Neural cell (in vitro differentiated cells): Measurements from ENCODE around the gene TMEFF2. TPM values are rescaled to one million over a fixed set of nuclear protein-coding genes. Genes with fewer than 3 reads are reported as not detected.

Source experiments
- H2AFZ ChIP-seq: fragments of 200-600, 300-800 bp; sonication (generic), shearing (Covaris generic); 2 replicates; pipeline ENCODE4 v1.6.0; 2014; ENCODE audit warnings: low read depth, mild to moderate bottlenecking, antibody characterized with exemption, low read length, moderate library complexity
- H3F3A ChIP-seq: fragments of 200-600 bp; shearing (Covaris generic); 2 replicates; pipeline ENCODE4 v1.6.1; 2016; ENCODE audit warnings: mild to moderate bottlenecking, moderate library complexity, mixed read lengths, antibody characterized with exemption, low read length; ENCODE audit not compliant: insufficient read depth, poor library complexity, severe bottlenecking
- H3K27ac ChIP-seq: fragments of 200-600, 300-800 bp; sonication (generic), shearing (Covaris generic); 2 replicates; pipeline ENCODE4 v1.5.1; 2014; ENCODE audit warnings: mild to moderate bottlenecking, low read length, moderate library complexity
- H3K27me3 ChIP-seq: fragments of 300-800, 200-600 bp; sonication (generic), shearing (Covaris generic); 2 replicates; pipeline ENCODE4 v1.6.0; 2014; ENCODE audit warnings: mild to moderate bottlenecking, low read depth, low read length, moderate library complexity; ENCODE audit not compliant: insufficient read depth
- H3K36me3 ChIP-seq: fragments of 300-800, 200-600 bp; sonication (generic), shearing (Covaris generic); 2 replicates; pipeline ENCODE4 v1.5.1; 2014; ENCODE audit warnings: mild to moderate bottlenecking, antibody characterized with exemption, low read length, moderate library complexity; ENCODE audit not compliant: insufficient read depth
- H3K4me2 ChIP-seq: fragments of 300-800, 200-600 bp; sonication (generic), shearing (Covaris generic); 2 replicates; pipeline ENCODE4 v1.6.0; 2014; ENCODE audit warnings: mild to moderate bottlenecking, low read length
- H3K4me3 ChIP-seq: fragments of 300-800, 200-600 bp; sonication (generic), shearing (Covaris generic); 2 replicates; pipeline ENCODE4 v1.5.1; 2014; ENCODE audit warnings: mild to moderate bottlenecking, low read length, moderate library complexity
- H3K79me2 ChIP-seq: fragments of 200-600 bp; shearing (Covaris generic); replicated peaks from 2 replicates; pipeline ENCODE4 v1.6.0; 2014; ENCODE audit warnings: mild to moderate bottlenecking, low read length, moderate library complexity; ENCODE audit not compliant: insufficient read depth
- H3K9ac ChIP-seq: fragments of 300-800, 200-600 bp; sonication (generic), shearing (Covaris generic); 2 replicates; pipeline ENCODE4 v1.6.1; 2016; ENCODE audit warnings: mild to moderate bottlenecking, low read length, mixed read lengths
- H3K9me2 ChIP-seq: fragments of 200-600 bp; shearing (Covaris generic); 2 replicates; pipeline ENCODE4 v1.6.1; 2016; ENCODE audit warnings: mild to moderate bottlenecking, low read length, mixed read lengths; ENCODE audit not compliant: insufficient read depth
- H3K9me3 ChIP-seq: fragments of 200-600, 300-800 bp; sonication (generic), shearing (Covaris generic); 2 replicates; pipeline ENCODE4 v1.6.1; 2016; ENCODE audit warnings: mild to moderate bottlenecking, mixed run types, low read length, moderate library complexity, mixed read lengths
- H4K20me1 ChIP-seq: fragments of 200-600 bp; shearing (Covaris generic); 2 replicates; pipeline ENCODE4 v1.6.1; 2016; ENCODE audit warnings: mild to moderate bottlenecking, mixed run types; ENCODE audit not compliant: insufficient read depth
- EP300 ChIP-seq: fragments of 450-650 bp; conservative IDR thresholded peaks from 2 replicates; pipeline ENCODE4 v1.6.1; 2014; ENCODE audit warnings: antibody characterized with exemption, mild to moderate bottlenecking, moderate library complexity; ENCODE audit not compliant: poor library complexity, severe bottlenecking
- EZH2 ChIP-seq: fragments of 200-600, 300-800 bp; shearing (Covaris generic), sonication (generic); IDR thresholded peaks from 2 replicates; pipeline ENCODE4 v1.6.1; 2014; ENCODE audit warnings: antibody characterized with exemption, low read length, borderline replicate concordance, mild to moderate bottlenecking; ENCODE audit not compliant: insufficient read depth, poor library complexity, severe bottlenecking
- MXI1 ChIP-seq: fragments of 450-650 bp; conservative IDR thresholded peaks from 2 replicates; pipeline ENCODE4 v1.6.1; 2014; ENCODE audit warnings: antibody characterized with exemption, mild to moderate bottlenecking; ENCODE audit not compliant: poor library complexity, severe bottlenecking
- POLR2AphosphoS5 ChIP-seq: IDR thresholded peaks from 2 replicates; pipeline ENCODE4 v1.6.1; 2012
- RAD21 ChIP-seq: fragments of 450-650 bp; conservative IDR thresholded peaks from 2 replicates; pipeline ENCODE4 v1.6.1; 2014; ENCODE audit warnings: antibody characterized with exemption, mild to moderate bottlenecking, moderate library complexity
- SMC3 ChIP-seq: fragments of 450-650 bp; conservative IDR thresholded peaks from 2 replicates; pipeline ENCODE4 v1.6.1; 2014; ENCODE audit warnings: antibody characterized with exemption, mild to moderate bottlenecking, moderate library complexity; ENCODE audit not compliant: poor library complexity
- TAF1 ChIP-seq: IDR thresholded peaks from 2 replicates; pipeline ENCODE4 v1.6.1; 2012; ENCODE audit warnings: low read depth
- polyA plus RNA-seq: library from polyadenylated mRNA; depleted of rRNA; stranded (reverse); fragments of >200 nt; gene quantifications from 2 replicates; pipeline ENCODE4 v1.2.3, GENCODE V29; 2014
- TF ChIP-seq, protein P1 (sequence below): IDR thresholded peaks from 2 replicates; pipeline ENCODE4 v1.6.1; 2012; ENCODE audit warnings: borderline replicate concordance
- TF ChIP-seq, protein P2 (sequence below): fragments of 450-650 bp; IDR thresholded peaks from 2 replicates; pipeline ENCODE4 v1.5.1; 2014; ENCODE audit warnings: antibody characterized with exemption, mild to moderate bottlenecking, moderate library complexity; ENCODE audit not compliant: poor library complexity, severe bottlenecking

Gene TMEFF2
- polyA plus RNA-seq, 1 donor from 2014 or later, result 24.6 TPM

DNA sequence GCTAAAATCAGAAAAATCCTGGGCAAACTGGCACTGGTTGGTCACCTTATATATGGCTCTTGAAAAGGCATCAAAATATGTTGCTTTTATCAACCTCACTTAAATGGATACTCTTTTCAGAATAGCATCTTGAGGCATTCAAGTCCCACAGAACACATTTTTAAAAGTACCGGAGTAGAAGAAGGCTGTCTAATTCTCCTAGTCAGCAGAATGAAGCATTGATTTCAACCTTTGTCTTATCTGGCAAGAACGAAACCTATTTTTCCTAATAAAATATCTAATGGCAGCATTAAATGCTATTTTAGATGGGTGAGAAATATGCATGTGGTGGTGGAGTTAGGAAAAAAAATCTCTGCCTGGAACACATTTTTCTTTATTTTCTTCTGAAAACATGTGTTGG is 27.8 kb downstream of the TMEFF2 start:
- Histone ChIP-seq H3K36me3 (no peaks in the 10 kb centered on the region), H3K27me3 (no peaks in the 10 kb centered on the region), H3K9me3 (no peaks in the 10 kb centered on the region), H3K4me3 (no peak overlapping the region), H3K4me2 (no peak overlapping the region), H4K20me1 (no peaks in the 10 kb centered on the region), H2AFZ (no peak overlapping the region), H3F3A (no peaks in the 10 kb centered on the region), H3K79me2 (no peaks in the 10 kb centered on the region), H3K9me2 (no peaks in the 10 kb centered on the region), H3K9ac (no peak overlapping the region), H3K27ac (no peak overlapping the region)
- no peak for TF ChIP-seq TAF1
- no peak for TF ChIP-seq RAD21
- no peak for TF ChIP-seq MXI1
- no peak for TF ChIP-seq POLR2AphosphoS5
- no peak for TF ChIP-seq SMC3
- no peak for TF ChIP-seq EP300
- TF ChIP-seq, protein P1, sequence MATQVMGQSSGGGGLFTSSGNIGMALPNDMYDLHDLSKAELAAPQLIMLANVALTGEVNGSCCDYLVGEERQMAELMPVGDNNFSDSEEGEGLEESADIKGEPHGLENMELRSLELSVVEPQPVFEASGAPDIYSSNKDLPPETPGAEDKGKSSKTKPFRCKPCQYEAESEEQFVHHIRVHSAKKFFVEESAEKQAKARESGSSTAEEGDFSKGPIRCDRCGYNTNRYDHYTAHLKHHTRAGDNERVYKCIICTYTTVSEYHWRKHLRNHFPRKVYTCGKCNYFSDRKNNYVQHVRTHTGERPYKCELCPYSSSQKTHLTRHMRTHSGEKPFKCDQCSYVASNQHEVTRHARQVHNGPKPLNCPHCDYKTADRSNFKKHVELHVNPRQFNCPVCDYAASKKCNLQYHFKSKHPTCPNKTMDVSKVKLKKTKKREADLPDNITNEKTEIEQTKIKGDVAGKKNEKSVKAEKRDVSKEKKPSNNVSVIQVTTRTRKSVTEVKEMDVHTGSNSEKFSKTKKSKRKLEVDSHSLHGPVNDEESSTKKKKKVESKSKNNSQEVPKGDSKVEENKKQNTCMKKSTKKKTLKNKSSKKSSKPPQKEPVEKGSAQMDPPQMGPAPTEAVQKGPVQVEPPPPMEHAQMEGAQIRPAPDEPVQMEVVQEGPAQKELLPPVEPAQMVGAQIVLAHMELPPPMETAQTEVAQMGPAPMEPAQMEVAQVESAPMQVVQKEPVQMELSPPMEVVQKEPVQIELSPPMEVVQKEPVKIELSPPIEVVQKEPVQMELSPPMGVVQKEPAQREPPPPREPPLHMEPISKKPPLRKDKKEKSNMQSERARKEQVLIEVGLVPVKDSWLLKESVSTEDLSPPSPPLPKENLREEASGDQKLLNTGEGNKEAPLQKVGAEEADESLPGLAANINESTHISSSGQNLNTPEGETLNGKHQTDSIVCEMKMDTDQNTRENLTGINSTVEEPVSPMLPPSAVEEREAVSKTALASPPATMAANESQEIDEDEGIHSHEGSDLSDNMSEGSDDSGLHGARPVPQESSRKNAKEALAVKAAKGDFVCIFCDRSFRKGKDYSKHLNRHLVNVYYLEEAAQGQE, result no peak

DNA sequence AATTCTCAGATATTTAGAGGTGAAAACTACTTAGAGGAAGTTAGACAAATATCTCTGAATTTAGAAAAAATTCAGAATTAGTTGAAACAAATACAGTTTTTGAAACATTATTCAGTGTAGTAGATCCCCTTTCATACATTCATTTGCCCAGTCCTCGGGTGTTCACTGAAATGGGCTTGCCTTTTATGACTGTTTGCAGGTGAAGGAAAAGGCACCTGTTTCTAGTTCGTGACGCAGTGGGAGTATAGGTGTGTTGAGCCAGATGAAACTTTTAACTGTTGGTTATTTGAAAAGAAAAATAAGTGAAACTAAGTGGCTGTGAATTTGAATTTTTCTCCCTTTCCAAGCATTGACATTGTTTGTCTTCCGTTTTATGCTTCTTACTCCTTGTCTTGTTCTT is 28.9 kb downstream of the TMEFF2 start:
- TF ChIP-seq, protein P1, result no peak
- TF ChIP-seq MXI1, result no peak
- TF ChIP-seq EZH2, result no peak
- TF ChIP-seq, protein P2, sequence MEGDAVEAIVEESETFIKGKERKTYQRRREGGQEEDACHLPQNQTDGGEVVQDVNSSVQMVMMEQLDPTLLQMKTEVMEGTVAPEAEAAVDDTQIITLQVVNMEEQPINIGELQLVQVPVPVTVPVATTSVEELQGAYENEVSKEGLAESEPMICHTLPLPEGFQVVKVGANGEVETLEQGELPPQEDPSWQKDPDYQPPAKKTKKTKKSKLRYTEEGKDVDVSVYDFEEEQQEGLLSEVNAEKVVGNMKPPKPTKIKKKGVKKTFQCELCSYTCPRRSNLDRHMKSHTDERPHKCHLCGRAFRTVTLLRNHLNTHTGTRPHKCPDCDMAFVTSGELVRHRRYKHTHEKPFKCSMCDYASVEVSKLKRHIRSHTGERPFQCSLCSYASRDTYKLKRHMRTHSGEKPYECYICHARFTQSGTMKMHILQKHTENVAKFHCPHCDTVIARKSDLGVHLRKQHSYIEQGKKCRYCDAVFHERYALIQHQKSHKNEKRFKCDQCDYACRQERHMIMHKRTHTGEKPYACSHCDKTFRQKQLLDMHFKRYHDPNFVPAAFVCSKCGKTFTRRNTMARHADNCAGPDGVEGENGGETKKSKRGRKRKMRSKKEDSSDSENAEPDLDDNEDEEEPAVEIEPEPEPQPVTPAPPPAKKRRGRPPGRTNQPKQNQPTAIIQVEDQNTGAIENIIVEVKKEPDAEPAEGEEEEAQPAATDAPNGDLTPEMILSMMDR, result no peak
- TF ChIP-seq POLR2AphosphoS5, result no peak
- TF ChIP-seq RAD21, result no peak
- no peak for TF ChIP-seq SMC3
- no peak for TF ChIP-seq TAF1
- TF ChIP-seq EP300, result no peak

More for the DNA sequence above, 28.9 kb downstream of the TMEFF2 start:
- H3K79me2 ChIP-seq, result no peaks in the 10 kb centered on the region
- H2AFZ ChIP-seq, result no peak overlapping the region
- no peak overlapping the region for H3K27ac ChIP-seq
- no peaks in the 10 kb centered on the region for H3K36me3 ChIP-seq
- no peaks in the 10 kb centered on the region for H3K27me3 ChIP-seq
- H3K4me3 ChIP-seq, result no peak overlapping the region
- no peak overlapping the region for H3K9ac ChIP-seq
- H3K9me3 ChIP-seq, result no peaks in the 10 kb centered on the region
- H3K9me2 ChIP-seq, result no peaks in the 10 kb centered on the region
- H3K4me2 ChIP-seq, result no peak overlapping the region
- H4K20me1 ChIP-seq, result no peaks in the 10 kb centered on the region
- no peaks in the 10 kb centered on the region for H3F3A ChIP-seq
